Astrocyte of the cerebellum (primary cell): ENCODE data around the gene APOF.
A peak's percentile ranks its signal among the peaks of the same experiment; 100 is the strongest.
"Not testable (repeated sequence)": the region's sequence is repeated elsewhere in the genome, so short reads cannot be mapped to it uniquely, and the experiment has no call there.

Experiments
- DNase-seq: peaks from one replicate; pipeline ENCODE4 v3.0.0-alpha.2; 2011; ENCODE audit warnings: low read depth
- H3K4me3 ChIP-seq: 2 replicates; pipeline ENCODE4 v1.5.1; 2011; ENCODE audit warnings: mild to moderate bottlenecking, low read depth, low read length, moderate library complexity
- CTCF ChIP-seq: IDR thresholded peaks from 2 replicates; pipeline ENCODE4 v1.5.1; 2012; ENCODE audit warnings: low read length, low read depth, moderate library complexity, mild to moderate bottlenecking; ENCODE audit errors: missing control alignments
- in situ Hi-C: cut with HindIII; loops from 2 replicates; pipeline ENCODE4 v1.10.0; 2017; ENCODE audit warnings: low sequenced_read_pairs

The APOF gene

DNA sequence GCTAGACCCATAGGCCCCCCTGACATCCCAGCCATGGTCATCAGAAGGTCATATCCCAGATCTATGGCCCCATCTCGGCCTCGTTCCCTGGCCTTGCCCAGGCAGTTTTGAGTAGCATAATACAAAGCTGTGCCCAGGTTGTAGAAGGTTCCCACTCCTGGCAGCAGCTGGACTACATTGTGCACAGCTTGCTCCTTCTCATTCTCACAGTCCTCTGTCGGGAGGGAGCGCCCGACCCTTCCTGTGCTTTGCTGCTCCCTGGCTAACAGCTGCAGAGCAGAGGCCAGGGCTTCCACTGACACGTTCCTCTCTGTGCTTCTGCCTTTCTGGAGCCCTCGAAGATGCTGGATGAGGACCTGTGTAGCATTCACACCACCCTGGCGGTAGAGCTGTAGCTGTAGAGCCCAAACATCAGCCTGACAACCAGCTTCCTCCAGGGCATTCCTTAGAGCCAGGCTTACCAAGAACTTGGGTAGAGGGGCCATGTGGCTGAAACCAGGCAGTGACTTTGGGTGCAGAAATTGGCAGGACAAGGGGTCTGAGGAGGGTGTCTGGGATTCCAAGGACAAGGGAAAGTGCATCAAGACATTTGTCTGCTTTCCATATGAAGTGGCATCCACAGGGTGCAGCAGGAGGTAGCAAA, 1.0 kb downstream of the APOF start:
- DNase-seq: no peak
- in situ Hi-C loops: loop anchor here (25.0 kb wide), 1 partner anchor 101 kb away; the partner anchor contains the start of genes MIP and SPRYD4
- no peak for TF ChIP-seq CTCF
- H3K4me3 ChIP-seq: no peak overlapping the region

- TF ChIP-seq CTCF: no peak
Observed at GRCh38 chr12:56359851-56360767, 2.5 kb downstream of the APOF start, which contains the start of gene STAT2. Gene STAT2, minus strand, starts transcription at chr12:56360107. Its CDS starts 3,536 bp downstream, at chr12:56356571.

GRCh38 chr12:56358836-56359532, 3.7 kb downstream of the APOF start:
- no peak for TF ChIP-seq CTCF
- DNase-seq: peak; percentile 65
- H3K4me3 ChIP-seq: peak overlapping the region; percentile 87
- in situ Hi-C loops: loop anchor here (25.0 kb wide), 1 partner anchor 103 kb away; the partner anchor contains the start of genes MIP and SPRYD4

More at GRCh38 chr12:56359851-56360767, 2.5 kb downstream of the APOF start, which contains the start of gene STAT2:
- in situ Hi-C loops: loop anchor here (25.0 kb wide), 1 partner anchor 102 kb away; the partner anchor contains the start of genes MIP and SPRYD4
- DNase-seq: peak; percentile 100
- peak within 1 kb of the TSS; percentile 87 for H3K4me3 ChIP-seq

DNA sequence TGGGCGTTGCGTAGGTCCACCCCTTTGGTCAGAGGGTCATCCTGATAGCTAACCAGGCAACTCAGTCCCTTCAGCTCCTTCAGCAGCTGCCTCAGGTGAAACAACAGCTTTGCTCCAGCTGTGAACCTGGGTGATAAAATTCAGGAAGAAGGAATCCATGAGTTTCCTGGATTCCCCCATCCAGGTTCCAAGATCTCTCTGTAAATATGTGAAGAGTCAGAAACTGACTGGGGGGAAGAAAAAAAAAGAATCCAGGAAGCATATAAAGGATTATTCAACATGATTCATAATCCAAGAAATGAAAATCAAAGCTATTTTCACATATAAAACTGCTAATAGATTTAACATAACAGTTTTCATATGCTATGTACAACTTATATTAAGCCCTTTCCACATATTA, 11.3 kb downstream of the APOF start:
- no peak overlapping the region for H3K4me3 ChIP-seq
- in situ Hi-C loops: loop anchor here (25.0 kb wide), 1 partner anchor 111 kb away; the partner anchor contains the start of genes MIP and SPRYD4
- TF ChIP-seq CTCF: no peak

DNA sequence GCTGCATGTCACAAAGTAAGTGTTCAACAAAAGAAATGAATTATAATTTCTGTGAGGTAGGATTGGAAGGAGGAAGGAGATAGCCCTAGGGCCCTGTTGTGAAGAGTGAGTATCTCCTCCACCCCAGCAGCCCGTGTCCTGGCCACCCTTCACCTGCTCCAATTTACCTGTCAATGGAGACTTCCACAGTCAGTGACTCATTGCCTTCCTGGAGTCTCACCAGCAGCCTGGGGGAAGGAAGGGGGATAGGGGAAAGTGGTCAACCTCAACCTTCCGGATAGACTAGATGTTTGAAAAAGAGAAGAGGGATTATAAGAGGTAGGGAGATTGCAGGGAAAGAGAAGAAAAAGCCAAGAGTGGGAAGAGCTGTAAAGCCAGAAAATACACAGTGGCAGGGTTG, 12.0 kb downstream of the APOF start:
- no peak for DNase-seq
- in situ Hi-C loops: loop anchor here (25.0 kb wide), 1 partner anchor 112 kb away; the partner anchor contains the start of genes MIP and SPRYD4
- H3K4me3 ChIP-seq: no peak overlapping the region
- no peak for TF ChIP-seq CTCF

More for the DNA sequence above, 11.3 kb downstream of the APOF start:
- no peak for DNase-seq

GRCh38 chr12:56348776-56349175, 13.9 kb downstream of the APOF start:
- TF ChIP-seq CTCF: no peak
- DNase-seq: no peak
- in situ Hi-C loops: no loop called here

DNA sequence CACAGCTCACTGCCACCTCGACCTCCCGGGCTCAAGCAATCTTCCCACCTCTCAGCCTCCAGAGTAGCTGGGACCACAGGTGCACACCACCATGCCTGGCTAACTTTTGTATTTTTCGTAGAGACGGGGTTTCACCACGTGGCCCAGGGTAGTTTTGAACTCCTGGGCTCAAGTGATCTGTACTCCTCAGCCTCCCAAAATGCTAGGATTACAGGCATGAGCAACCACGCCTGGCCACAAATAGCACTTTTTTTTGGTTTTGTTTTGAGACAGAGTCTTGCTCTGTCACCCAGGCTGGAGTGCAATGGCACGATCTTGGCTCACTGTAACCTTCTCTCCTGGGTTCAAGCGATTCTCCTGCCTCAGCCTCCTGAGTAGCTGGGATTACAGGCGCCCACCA, 15.4 kb downstream of the APOF start:
- in situ Hi-C loops, H3K4me3 ChIP-seq, DNase-seq: not testable (repeated sequence)

More at GRCh38 chr12:56348776-56349175, 13.9 kb downstream of the APOF start:
- H3K4me3 ChIP-seq: no peak overlapping the region
